ENCODE results near the gene SPO11. TPM values are rescaled to one million over a fixed set of nuclear protein-coding genes. Genes with fewer than 3 reads are reported as not detected.

The SPO11 gene
- total RNA-seq, 1 experiment from 2014 or later: not detected

DNA sequence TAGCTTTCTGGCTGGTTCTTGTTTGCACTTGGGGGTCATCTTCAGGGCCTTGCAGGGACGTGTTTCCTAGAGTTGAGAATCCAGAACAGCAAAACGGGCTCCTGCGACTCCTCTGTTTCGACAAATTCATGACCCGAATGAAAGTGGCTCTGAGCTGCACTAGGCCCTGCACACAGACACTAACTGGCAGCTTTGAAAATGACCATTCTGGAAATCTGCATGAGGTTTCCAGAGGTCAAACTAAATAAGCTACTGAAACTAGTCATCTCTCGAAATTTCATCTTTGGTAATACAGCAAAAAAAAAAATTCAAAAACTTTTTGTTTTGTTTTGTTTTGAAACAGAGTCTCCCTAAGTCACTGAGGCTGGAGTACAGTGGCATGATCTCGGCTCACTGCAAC lies 47.7 kb upstream of the SPO11 start:
- no peak overlapping the region for H3K4me2 ChIP-seq (ENCODE audit: low read length)
- no peak overlapping the region for H3K27ac ChIP-seq (ENCODE audit: low read depth, low read length)
- CTCF ChIA-PET: no interaction called here
- RAD21 ChIA-PET (ENCODE audit: low non-redundant PET in 1 of 2, low total read pairs in 2 of 2, uncharacterized antibody in 2 of 2, unreplicated experiment in 2 of 2): no interaction called here
- BruUV-seq (replicated peaks): no TSS peak
- H2AFZ ChIP-seq (ENCODE audit: low read depth, low read length, poor library complexity, severe bottlenecking): no peak overlapping the region
- H3K79me2 ChIP-seq (ENCODE audit: insufficient read depth, low read length): no peaks in the 10 kb centered on the region
- ATAC-seq (no peak), DNase-seq (ENCODE audit: low read depth, low spot score) (no peak)
- TF ChIP-seq RAD21 (IDR thresholded peaks at IDR 0.05; ENCODE audit: low read depth) (no peak), TCF7L2 (IDR thresholded peaks at IDR 0.05; ENCODE audit: borderline replicate concordance, extremely low read depth, insufficient read depth, insufficient read length) (no peak), YY1 (IDR thresholded peaks at IDR 0.05; ENCODE audit: extremely low read depth, insufficient replicate concordance, low read depth, low read length) (no peak)
- TF ChIP-seq, protein P1, sequence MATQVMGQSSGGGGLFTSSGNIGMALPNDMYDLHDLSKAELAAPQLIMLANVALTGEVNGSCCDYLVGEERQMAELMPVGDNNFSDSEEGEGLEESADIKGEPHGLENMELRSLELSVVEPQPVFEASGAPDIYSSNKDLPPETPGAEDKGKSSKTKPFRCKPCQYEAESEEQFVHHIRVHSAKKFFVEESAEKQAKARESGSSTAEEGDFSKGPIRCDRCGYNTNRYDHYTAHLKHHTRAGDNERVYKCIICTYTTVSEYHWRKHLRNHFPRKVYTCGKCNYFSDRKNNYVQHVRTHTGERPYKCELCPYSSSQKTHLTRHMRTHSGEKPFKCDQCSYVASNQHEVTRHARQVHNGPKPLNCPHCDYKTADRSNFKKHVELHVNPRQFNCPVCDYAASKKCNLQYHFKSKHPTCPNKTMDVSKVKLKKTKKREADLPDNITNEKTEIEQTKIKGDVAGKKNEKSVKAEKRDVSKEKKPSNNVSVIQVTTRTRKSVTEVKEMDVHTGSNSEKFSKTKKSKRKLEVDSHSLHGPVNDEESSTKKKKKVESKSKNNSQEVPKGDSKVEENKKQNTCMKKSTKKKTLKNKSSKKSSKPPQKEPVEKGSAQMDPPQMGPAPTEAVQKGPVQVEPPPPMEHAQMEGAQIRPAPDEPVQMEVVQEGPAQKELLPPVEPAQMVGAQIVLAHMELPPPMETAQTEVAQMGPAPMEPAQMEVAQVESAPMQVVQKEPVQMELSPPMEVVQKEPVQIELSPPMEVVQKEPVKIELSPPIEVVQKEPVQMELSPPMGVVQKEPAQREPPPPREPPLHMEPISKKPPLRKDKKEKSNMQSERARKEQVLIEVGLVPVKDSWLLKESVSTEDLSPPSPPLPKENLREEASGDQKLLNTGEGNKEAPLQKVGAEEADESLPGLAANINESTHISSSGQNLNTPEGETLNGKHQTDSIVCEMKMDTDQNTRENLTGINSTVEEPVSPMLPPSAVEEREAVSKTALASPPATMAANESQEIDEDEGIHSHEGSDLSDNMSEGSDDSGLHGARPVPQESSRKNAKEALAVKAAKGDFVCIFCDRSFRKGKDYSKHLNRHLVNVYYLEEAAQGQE (IDR thresholded peaks at IDR 0.05; ENCODE audit: low read depth): no peak
- no peak overlapping the region for H3K9ac ChIP-seq (ENCODE audit: low read length)
- peaks cover 22% of the 10 kb centered on the region for H3K27me3 ChIP-seq (ENCODE audit: insufficient read depth, low read length)
- POLR2A ChIA-PET: no interaction called here
- no peak overlapping the region for H3K4me3 ChIP-seq (replicated peaks in 1 of 2; ENCODE audit: low read depth in 1 of 2, low read length in 2 of 2)
- no peaks in the 10 kb centered on the region for H4K20me1 ChIP-seq (ENCODE audit: insufficient read depth)
- H3K9me2 ChIP-seq (ENCODE audit: insufficient read depth): no peaks in the 10 kb centered on the region
- intact Hi-C loops (cut with micrococcal nuclease): no loop called here
- H3K9me3 ChIP-seq (ENCODE audit: control insufficient read depth in 1 of 2, insufficient read depth in 1 of 2, low read depth in 1 of 2, low read length in 2 of 2): no peaks in the 10 kb centered on the region
- H3K36me3 ChIP-seq (ENCODE audit: control insufficient read depth in 1 of 2, insufficient read depth in 2 of 2, low read length in 2 of 2): no peaks in the 10 kb centered on the region
- no peaks in the 10 kb centered on the region for H3K4me1 ChIP-seq (ENCODE audit: control insufficient read depth in 1 of 2, insufficient read depth in 2 of 2, low read length in 2 of 2)

DNA sequence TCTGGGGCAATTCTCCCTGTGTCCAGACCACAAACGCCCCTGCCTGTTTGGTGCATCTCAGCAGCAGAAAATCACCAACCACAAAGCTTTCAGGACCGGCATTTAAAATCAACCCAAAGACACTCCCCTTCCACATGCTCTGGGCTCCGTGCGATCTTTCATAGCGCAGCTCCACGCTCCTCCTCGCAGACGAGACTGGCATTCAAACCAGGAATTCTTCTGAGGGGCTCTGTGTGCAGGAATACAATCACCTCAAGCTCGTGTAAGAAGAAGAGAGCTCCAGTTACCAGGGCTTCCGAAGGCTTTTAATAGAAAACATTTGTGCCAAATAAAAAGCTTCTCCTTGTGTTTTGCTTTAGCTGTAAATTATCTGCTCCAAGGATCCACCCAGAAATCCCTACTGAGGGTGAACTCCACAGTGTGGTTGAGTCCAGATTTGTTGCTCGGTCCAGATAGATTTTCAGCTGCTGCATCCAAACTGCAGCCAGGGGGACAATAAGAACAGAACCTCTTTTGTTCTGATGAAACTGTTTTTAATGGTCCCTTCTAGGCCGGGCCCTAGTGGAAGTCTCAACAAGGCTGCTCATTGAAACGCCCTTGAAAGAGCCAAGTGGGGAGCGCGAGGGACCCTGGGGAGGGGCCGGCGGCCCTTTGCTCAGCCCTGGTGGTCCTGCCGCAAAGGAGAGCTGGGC lies 46.8 kb upstream of the SPO11 start:
- H3K9me3 ChIP-seq (ENCODE audit: control insufficient read depth in 1 of 2, insufficient read depth in 1 of 2, low read depth in 1 of 2, low read length in 2 of 2): no peaks in the 10 kb centered on the region
- no peaks in the 10 kb centered on the region for H3K4me1 ChIP-seq (ENCODE audit: control insufficient read depth in 1 of 2, insufficient read depth in 2 of 2, low read length in 2 of 2)
- no peaks in the 10 kb centered on the region for H4K20me1 ChIP-seq (ENCODE audit: insufficient read depth)
- RAD21 ChIA-PET (ENCODE audit: low non-redundant PET in 1 of 2, low total read pairs in 2 of 2, uncharacterized antibody in 2 of 2, unreplicated experiment in 2 of 2): no interaction called here
- no peaks in the 10 kb centered on the region for H3K36me3 ChIP-seq (ENCODE audit: control insufficient read depth in 1 of 2, insufficient read depth in 2 of 2, low read length in 2 of 2)
- H3K9me2 ChIP-seq (ENCODE audit: insufficient read depth): no peaks in the 10 kb centered on the region
- intact Hi-C loops (cut with micrococcal nuclease): no loop called here
- peaks cover 30% of the 10 kb centered on the region for H3K27me3 ChIP-seq (ENCODE audit: insufficient read depth, low read length)
- no peak overlapping the region for H2AFZ ChIP-seq (ENCODE audit: low read depth, low read length, poor library complexity, severe bottlenecking)
- no peak overlapping the region for H3K4me3 ChIP-seq (replicated peaks in 1 of 2; ENCODE audit: low read depth in 1 of 2, low read length in 2 of 2)
- BruUV-seq (replicated peaks): no TSS peak
- CTCF ChIA-PET: no interaction called here
- no peaks in the 10 kb centered on the region for H3K79me2 ChIP-seq (ENCODE audit: insufficient read depth, low read length)
- no peak for ATAC-seq
- no peak overlapping the region for H3K27ac ChIP-seq (ENCODE audit: low read depth, low read length)
- no peak overlapping the region for H3K4me2 ChIP-seq (ENCODE audit: low read length)
- no peak for DNase-seq (ENCODE audit: low read depth, low spot score)
- no peak overlapping the region for H3K9ac ChIP-seq (ENCODE audit: low read length)
- no peak for TF ChIP-seq POLR2A (IDR thresholded peaks at IDR 0.05; ENCODE audit: borderline replicate concordance, extremely low read depth, insufficient read depth, insufficient read length)
- no peak for TF ChIP-seq JUND (IDR thresholded peaks at IDR 0.05)
- no peak for TF ChIP-seq TCF7L2 (IDR thresholded peaks at IDR 0.05; ENCODE audit: borderline replicate concordance, extremely low read depth, insufficient read depth, insufficient read length)
- TF ChIP-seq RAD21 (IDR thresholded peaks at IDR 0.05; ENCODE audit: low read depth): no peak
- TF ChIP-seq, protein P2, sequence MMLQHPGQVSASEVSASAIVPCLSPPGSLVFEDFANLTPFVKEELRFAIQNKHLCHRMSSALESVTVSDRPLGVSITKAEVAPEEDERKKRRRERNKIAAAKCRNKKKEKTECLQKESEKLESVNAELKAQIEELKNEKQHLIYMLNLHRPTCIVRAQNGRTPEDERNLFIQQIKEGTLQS (IDR thresholded peaks at IDR 0.05): no peak
- TF ChIP-seq EZH2 (IDR thresholded peaks at IDR 0.05): no peak
- TF ChIP-seq, protein P3, sequence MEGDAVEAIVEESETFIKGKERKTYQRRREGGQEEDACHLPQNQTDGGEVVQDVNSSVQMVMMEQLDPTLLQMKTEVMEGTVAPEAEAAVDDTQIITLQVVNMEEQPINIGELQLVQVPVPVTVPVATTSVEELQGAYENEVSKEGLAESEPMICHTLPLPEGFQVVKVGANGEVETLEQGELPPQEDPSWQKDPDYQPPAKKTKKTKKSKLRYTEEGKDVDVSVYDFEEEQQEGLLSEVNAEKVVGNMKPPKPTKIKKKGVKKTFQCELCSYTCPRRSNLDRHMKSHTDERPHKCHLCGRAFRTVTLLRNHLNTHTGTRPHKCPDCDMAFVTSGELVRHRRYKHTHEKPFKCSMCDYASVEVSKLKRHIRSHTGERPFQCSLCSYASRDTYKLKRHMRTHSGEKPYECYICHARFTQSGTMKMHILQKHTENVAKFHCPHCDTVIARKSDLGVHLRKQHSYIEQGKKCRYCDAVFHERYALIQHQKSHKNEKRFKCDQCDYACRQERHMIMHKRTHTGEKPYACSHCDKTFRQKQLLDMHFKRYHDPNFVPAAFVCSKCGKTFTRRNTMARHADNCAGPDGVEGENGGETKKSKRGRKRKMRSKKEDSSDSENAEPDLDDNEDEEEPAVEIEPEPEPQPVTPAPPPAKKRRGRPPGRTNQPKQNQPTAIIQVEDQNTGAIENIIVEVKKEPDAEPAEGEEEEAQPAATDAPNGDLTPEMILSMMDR (IDR thresholded peaks at IDR 0.05 in 2 of 3, conservative IDR thresholded peaks at IDR 0.05 in 1 of 3; ENCODE audit: borderline replicate concordance in 1 of 3, insufficient read depth in 1 of 3, low read depth in 2 of 3, low read length in 2 of 3): no peak
- POLR2A ChIA-PET: no interaction called here
